Activated CD4-positive, alpha-beta T cell treated with anti-CD3 and anti-CD28 coated beads, Interleukin-2, amount 50 U/mL, for 16 hours (primary cell): ENCODE results near the gene HINT3.
"Not testable (repeated sequence)": the region's sequence is repeated elsewhere in the genome, so short reads cannot be mapped to it uniquely, and the experiment has no call there.

Experiments
- DNase-seq: peaks from one replicate; pipeline ENCODE4 v3.0.0-alpha.2; 2020

Gene HINT3

GRCh38 chr6:126010040-126010439, 53.5 kb downstream of the HINT3 start:
- DNase-seq = no peak

GRCh38 chr6:126015863-126016262, 59.3 kb downstream of the HINT3 start:
- DNase-seq = no peak

GRCh38 chr6:126016591-126016990, 60.0 kb downstream of the HINT3 start:
- no peak for DNase-seq

GRCh38 chr6:126017668-126018067, 61.1 kb downstream of the HINT3 start:
- DNase-seq = no peak

- no peak for DNase-seq
These were observed 63.9 kb downstream of the HINT3 start for GRCh38 chr6:126020305-126021050.

GRCh38 chr6:126023474-126023873, 66.9 kb downstream of the HINT3 start:
- DNase-seq = not testable (repeated sequence)

- DNase-seq = no peak
These were observed 69.4 kb downstream of the HINT3 start for GRCh38 chr6:126026001-126026400.

- no peak for DNase-seq
These were observed 71.0 kb downstream of the HINT3 start for GRCh38 chr6:126027601-126028000.
